Measurements from ENCODE around the gene TPRN. TPM values are rescaled to one million over a fixed set of nuclear protein-coding genes. Genes with fewer than 3 reads are reported as not detected.
A peak's percentile ranks its signal among the peaks of the same experiment; 100 is the strongest.

TPRN gene
- total and polyA plus RNA-seq, 12 donors, result 10.2 to 31.5 (median 20.4) TPM

DNA sequence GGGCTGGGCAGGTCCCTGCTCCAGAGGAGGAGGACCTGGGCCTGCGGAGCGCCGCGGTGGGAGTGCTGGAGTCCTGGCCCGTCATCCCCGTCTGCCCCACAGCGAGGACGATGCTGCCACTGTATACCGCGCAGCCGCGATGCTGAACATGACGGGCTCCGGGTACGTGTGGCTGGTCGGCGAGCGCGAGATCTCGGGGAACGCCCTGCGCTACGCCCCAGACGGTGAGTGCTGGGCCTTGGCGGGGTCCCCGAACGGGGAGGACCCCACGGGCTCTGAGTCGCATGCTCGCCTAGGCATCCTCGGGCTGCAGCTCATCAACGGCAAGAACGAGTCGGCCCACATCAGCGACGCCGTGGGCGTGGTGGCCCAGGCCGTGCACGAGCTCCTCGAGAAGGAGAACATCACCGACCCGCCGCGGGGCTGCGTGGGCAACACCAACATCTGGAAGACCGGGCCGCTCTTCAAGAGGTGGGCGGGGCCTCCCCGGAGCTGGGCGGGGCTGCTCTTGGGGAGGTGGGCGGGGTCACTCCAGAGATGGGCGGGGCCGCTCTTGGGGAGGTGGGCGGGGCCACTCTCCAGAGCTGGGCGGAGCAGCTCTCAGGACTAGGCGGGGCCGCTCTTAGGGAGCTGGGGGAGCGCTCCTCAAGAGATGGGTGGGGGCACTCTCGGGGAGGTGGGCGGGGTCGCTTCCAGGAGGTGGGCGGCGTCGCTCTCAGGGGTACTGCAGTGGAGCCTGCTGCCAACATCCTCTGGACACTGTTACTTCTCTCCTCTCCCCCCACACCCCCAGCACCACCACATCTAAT lies 43.8 kb downstream of the TPRN start:
- Histone ChIP-seq H3K27ac (no peak overlapping the region), H3K4me1 (peaks cover 0 to 12% (median 8%) of the 10 kb centered on the region in 9 donors), H3K36me3 (no peaks in the 10 kb centered on the region), H3K4me3 (peak overlapping the region in 5 of 10 donors; percentile 1 to 28 (median 17)), H3K27me3 (peaks cover 26 to 81% (median 72%) of the 10 kb centered on the region in 7 donors), H3K9me3 (no peaks in the 10 kb centered on the region)
- DNase-seq, result no peak
- peak; percentile 42 to 77 (median 64) for ATAC-seq
- intact Hi-C loops (cut with DNase I), result no loop called here
- TF ChIP-seq, protein P1, sequence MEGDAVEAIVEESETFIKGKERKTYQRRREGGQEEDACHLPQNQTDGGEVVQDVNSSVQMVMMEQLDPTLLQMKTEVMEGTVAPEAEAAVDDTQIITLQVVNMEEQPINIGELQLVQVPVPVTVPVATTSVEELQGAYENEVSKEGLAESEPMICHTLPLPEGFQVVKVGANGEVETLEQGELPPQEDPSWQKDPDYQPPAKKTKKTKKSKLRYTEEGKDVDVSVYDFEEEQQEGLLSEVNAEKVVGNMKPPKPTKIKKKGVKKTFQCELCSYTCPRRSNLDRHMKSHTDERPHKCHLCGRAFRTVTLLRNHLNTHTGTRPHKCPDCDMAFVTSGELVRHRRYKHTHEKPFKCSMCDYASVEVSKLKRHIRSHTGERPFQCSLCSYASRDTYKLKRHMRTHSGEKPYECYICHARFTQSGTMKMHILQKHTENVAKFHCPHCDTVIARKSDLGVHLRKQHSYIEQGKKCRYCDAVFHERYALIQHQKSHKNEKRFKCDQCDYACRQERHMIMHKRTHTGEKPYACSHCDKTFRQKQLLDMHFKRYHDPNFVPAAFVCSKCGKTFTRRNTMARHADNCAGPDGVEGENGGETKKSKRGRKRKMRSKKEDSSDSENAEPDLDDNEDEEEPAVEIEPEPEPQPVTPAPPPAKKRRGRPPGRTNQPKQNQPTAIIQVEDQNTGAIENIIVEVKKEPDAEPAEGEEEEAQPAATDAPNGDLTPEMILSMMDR (IDR thresholded peaks at IDR 0.05), result no peak
- WGBS, 2 donors, result 3% methylated on average over 63 to 65 of the region's 65 CpGs

DNA sequence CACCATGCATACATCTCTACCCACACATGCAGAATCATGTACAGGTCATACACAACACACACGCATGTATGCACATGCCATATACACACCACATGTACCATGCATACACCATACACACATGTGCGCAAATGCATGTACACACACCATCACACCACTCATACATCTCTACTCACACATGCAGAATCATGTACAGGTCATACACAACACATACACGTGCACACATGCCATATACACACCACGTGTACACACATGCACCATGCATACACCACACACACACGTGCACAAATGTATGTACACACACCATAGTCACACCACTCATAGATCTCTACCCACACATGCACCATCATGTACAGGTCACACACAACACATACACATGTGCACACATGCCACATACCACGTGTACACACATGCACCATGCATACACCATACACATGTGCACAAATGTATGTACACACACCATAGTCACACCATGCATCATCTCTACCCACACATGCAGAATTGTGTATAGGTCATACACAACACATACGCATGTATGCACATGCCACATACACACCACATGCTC lies 47.6 kb downstream of the TPRN start:
- Histone ChIP-seq H3K27ac (no peak overlapping the region), H3K9me3 (no peaks in the 10 kb centered on the region), H3K36me3 (no peaks in the 10 kb centered on the region), H3K4me1 (peaks cover 0 to 10% (median 6%) of the 10 kb centered on the region in 9 donors), H3K27me3 (peaks cover 7 to 63% (median 44%) of the 10 kb centered on the region in 7 donors), H3K4me3 (no peak overlapping the region)
- ATAC-seq, result no peak
- DNase-seq, result no peak
- TF ChIP-seq, protein P1 (IDR thresholded peaks at IDR 0.05), result no peak
- WGBS, 2 donors, result 89 to 93% methylated on average over 7 of the region's 7 CpGs
- intact Hi-C loops (cut with DNase I), result no loop called here

DNA sequence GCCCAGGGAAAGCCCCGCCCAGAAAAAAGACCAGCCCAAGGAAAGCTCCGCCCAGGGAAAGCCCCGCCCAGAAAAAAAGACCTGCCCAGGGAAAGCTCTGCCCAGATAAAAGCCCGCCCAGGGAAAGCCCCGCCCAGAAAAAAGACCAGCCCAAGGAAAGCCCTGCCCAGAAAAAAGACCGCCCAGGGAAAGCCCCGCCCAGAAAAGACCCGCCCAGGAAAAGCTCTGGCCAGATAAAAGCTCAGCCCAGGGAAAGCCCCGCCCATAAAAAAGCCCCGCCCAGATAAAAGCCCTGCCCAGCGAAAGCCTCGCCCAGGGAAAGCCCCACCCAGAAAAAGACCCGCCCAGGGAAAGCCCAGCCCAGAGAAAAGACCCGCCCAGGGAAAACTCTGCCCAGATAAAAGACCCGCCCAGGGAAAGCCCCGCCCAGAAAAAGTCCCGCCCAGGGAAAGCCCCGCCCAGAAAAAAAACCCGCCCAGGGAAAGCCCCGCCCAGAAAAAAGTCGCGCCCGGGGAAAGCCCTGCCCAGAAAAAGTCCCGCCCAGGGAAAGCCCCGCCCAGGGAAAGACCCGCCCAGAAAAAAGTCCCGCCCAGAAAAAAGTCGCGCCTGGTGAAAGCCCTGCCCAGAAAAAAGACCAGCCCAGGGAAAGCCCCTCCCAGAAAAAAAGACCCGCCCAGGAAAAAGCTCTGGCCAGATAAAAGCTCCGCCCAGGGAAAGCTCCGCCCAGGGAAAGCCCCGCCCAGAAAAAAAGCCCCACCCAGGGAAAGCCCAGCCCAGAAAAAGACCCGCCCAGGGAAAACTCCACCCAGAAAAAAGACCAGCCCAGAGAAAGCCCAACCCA lies 49.7 kb downstream of the TPRN start:
- Histone ChIP-seq H3K4me1 (no peaks in the 10 kb centered on the region), H3K27me3 (peaks cover 5 to 61% (median 37%) of the 10 kb centered on the region in 7 donors), H3K27ac (no peak overlapping the region), H3K36me3 (no peaks in the 10 kb centered on the region), H3K9me3 (no peaks in the 10 kb centered on the region), H3K4me3 (no peak overlapping the region)
- intact Hi-C loops (cut with DNase I), result no loop called here
- 36 to 41% methylated on average over 34 of the region's 34 CpGs for WGBS, 2 donors
- TF ChIP-seq, protein P1 (IDR thresholded peaks at IDR 0.05), result no peak
- no peak for DNase-seq
- peak in 2 of 8 donors; percentile 13 to 25 for ATAC-seq

DNA sequence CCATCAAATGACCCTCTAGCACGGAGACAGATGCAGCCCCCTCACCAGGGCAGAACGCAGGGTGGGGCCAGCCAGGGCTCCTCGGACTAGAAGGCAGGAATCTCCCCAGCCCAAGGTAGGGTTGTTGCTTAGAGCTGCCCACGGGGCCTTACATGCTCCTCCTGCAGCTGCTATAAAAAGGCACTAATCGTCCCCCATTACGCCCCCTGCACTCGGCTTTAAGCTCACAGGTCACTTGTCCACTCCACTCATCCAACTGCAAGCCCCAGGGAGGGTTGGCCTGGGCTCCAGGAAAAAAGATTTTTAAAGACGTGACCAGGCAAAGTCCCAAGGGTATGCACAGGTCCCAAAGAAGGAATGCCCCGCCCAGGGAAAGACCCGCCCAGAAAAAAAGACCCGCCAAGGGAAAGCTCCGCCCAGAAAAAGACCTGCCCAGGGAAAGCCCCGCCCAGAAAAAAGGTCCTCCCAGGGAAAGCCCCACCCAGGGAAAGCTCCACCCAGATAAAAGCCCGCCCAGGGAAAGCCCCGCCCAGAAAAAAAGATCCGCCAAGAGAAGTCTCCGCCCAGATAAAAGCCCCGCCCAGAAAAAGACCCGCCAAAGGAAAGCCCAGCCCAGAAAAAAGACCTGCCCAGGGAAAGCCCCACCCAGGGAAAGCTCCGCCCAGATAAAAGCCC lies 50.5 kb downstream of the TPRN start:
- intact Hi-C loops (cut with DNase I), result no loop called here

More for the DNA sequence above, 50.5 kb downstream of the TPRN start:
- WGBS, 2 donors, result 58 to 59% methylated on average over 20 of the region's 20 CpGs
- no peaks in the 10 kb centered on the region for H3K9me3 ChIP-seq
- H3K27me3 ChIP-seq, result peaks cover 0 to 57% (median 33%) of the 10 kb centered on the region in 7 donors
- TF ChIP-seq, protein P1 (IDR thresholded peaks at IDR 0.05), result no peak
- ATAC-seq (no peak), DNase-seq (no peak)
- H3K27ac ChIP-seq, result no peak overlapping the region
- no peak overlapping the region for H3K4me3 ChIP-seq
- no peaks in the 10 kb centered on the region for H3K36me3 ChIP-seq
- no peaks in the 10 kb centered on the region for H3K4me1 ChIP-seq

Measured in heart right ventricle (tissue), 16 donors.